Esophagus muscularis mucosa (tissue), 4 donors: ENCODE data around the gene DUXA. TPM values are rescaled to one million over a fixed set of nuclear protein-coding genes. Genes with fewer than 3 reads are reported as not detected.
"Not testable (repeated sequence)": the region's sequence is repeated elsewhere in the genome, so short reads cannot be mapped to it uniquely, and the experiment has no call there.

ENCODE experiments used
- DNase-seq: peaks from one replicate; pipeline ENCODE4 v3.0.0-alpha.2; 2017; ENCODE audit errors: extremely low spot score
- H3K27ac ChIP-seq, 4 donors: fragments of 200-600 bp; sonication (generic); replicated peaks in 1 of 4; 1 replicate in 3 of 4; 2 replicates in 1 of 4; pipeline ENCODE4 v1.5.1; 2016 to 2019; ENCODE audit warnings: mild to moderate bottlenecking in 1 of 4
- H3K27me3 ChIP-seq, 4 donors: fragments of 200-600 bp; sonication (generic); one replicate each; pipeline versions ENCODE4 v1.5.1 to v1.6.0; 2016 to 2019
- H3K36me3 ChIP-seq, 4 donors: fragments of 200-600 bp; sonication (generic); one replicate each; pipeline ENCODE4 v1.5.1; 2016 to 2019
- H3K4me1 ChIP-seq, 4 donors: fragments of 200-600 bp; sonication (generic); one replicate each; pipeline ENCODE4 v1.5.1; 2016 to 2019
- H3K4me3 ChIP-seq, 4 donors: fragments of 200-600 bp; sonication (generic); 1 replicate in 2 of 4; 2 replicates in 2 of 4; pipeline ENCODE4 v1.5.1; 2016 to 2019; ENCODE audit warnings: mild to moderate bottlenecking in 4 of 4, moderate library complexity in 1 of 4
- H3K9me3 ChIP-seq, 4 donors: fragments of 200-600 bp; sonication (generic); 1 replicate in 3 of 4; 2 replicates in 1 of 4; pipeline ENCODE4 v1.5.1; 2016 to 2019
- EP300 ChIP-seq: sonication (generic); formaldehyde crosslinking; IDR thresholded peaks from one replicate; pipeline ENCODE4 v1.6.1; 2017; ENCODE audit warnings: antibody characterized with exemption
- POLR2A ChIP-seq: fragments of 450-650 bp; IDR thresholded peaks from one replicate; pipeline ENCODE4 v1.6.1; 2017; ENCODE audit warnings: antibody characterized with exemption, moderate library complexity, mild to moderate bottlenecking, low read depth
- POLR2AphosphoS5 ChIP-seq, 2 donors: sonication (generic); formaldehyde crosslinking; IDR thresholded peaks; one replicate each; pipeline ENCODE4 v1.6.1; 2017; ENCODE audit warnings: antibody characterized with exemption in 2 of 2
- WGBS: methylation state at CpG from one replicate; pipeline ENCODE4 v1.1.5; 2018; 5-methylcytosine and 5-hydroxymethylcytosine counted together
- intact Hi-C: fragments of 100-400 bp; cut with DNase I; formaldehyde crosslinking; loops from one replicate; pipeline ENCODE4 v1.15.1; 2023
- total RNA-seq, 4 donors: library from RNA; depleted of rRNA; stranded (reverse); fragments of >200 nt; gene quantifications; one replicate each; pipeline versions ENCODE4 v1.1.0 to v1.2.1, GENCODE V29; 2016
- TF ChIP-seq, protein P1 (sequence below), 3 experiments: fragments of 200-600 bp in 2 of 3; fragments of 450-650 bp in 1 of 3; sonication (generic) in 2 of 3; IDR thresholded peaks; one replicate each; pipeline ENCODE4 v1.5.1; 2017 to 2019; ENCODE audit warnings: antibody characterized with exemption in 3 of 3, mild to moderate bottlenecking in 2 of 3, moderate library complexity in 1 of 3

DUXA gene
- total RNA-seq, 4 donors from 2014 or later, result not detected

DNA sequence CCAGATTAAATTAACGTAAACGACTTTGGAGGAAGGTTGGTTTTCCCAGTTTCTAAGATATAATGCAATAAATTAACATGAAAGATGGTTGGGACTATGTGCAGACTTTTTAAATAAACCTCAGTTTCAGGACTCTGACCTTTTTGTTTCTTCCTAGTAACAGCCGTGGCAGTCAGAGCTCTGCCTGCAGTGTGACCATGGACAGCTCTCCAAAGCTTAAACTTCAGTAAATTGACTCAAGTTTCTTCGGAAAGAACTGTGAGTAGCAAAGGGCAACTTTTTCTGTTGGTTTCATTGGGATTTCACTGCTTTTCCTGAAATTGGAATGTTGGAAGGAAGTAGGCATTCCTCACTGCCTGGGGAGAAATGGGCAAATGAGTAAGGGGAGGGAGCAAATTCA is 43.4 kb downstream of the DUXA start:
- WGBS, result 29% methylated on average over 4 of the region's 4 CpGs
- intact Hi-C loops, result no loop called here
- Histone ChIP-seq H3K27ac (no peak overlapping the region), H3K27me3 (peaks cover 0 to 46% (median 0%) of the 10 kb centered on the region in 4 donors), H3K9me3 (peaks cover 0 to 3% (median 1%) of the 10 kb centered on the region in 4 donors), H3K4me3 (no peak overlapping the region), H3K4me1 (no peaks in the 10 kb centered on the region), H3K36me3 (no peaks in the 10 kb centered on the region)
- TF ChIP-seq EP300, result no peak
- TF ChIP-seq, protein P1, sequence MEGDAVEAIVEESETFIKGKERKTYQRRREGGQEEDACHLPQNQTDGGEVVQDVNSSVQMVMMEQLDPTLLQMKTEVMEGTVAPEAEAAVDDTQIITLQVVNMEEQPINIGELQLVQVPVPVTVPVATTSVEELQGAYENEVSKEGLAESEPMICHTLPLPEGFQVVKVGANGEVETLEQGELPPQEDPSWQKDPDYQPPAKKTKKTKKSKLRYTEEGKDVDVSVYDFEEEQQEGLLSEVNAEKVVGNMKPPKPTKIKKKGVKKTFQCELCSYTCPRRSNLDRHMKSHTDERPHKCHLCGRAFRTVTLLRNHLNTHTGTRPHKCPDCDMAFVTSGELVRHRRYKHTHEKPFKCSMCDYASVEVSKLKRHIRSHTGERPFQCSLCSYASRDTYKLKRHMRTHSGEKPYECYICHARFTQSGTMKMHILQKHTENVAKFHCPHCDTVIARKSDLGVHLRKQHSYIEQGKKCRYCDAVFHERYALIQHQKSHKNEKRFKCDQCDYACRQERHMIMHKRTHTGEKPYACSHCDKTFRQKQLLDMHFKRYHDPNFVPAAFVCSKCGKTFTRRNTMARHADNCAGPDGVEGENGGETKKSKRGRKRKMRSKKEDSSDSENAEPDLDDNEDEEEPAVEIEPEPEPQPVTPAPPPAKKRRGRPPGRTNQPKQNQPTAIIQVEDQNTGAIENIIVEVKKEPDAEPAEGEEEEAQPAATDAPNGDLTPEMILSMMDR (IDR thresholded peaks at IDR 0.05), result no peak
- no peak for TF ChIP-seq POLR2A
- no peak for TF ChIP-seq POLR2AphosphoS5 (IDR thresholded peaks at IDR 0.05)
- no peak for DNase-seq

DNA sequence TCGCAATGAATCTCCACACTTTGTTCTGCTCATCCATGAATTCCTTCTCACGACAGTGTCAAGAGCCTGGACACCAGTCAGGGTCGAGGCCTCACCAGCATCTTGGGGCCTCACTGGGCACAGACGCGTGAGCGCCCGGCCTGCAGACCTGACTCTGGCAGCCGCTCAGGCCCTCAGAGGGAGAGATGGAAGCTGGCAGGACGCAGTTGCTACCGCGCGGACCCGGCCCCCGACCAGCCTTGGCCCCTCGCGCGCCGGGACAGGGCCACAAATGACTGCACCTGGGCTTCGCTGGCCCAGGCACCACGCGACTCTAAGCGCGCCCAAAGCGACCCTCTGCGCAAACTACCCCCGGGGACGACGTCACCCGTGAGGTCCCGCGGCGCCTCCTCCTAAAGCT is 48.4 kb downstream of the DUXA start:
- 52% methylated on average over 17 of the region's 32 CpGs for WGBS
- Histone ChIP-seq H3K27me3 (peaks cover 0 to 24% (median 4%) of the 10 kb centered on the region in 4 donors), H3K36me3 (no peaks in the 10 kb centered on the region), H3K27ac (no peak overlapping the region), H3K4me3 (no peak overlapping the region), H3K9me3 (peaks cover 0 to 21% (median 7%) of the 10 kb centered on the region in 4 donors), H3K4me1 (no peaks in the 10 kb centered on the region)
- TF ChIP-seq POLR2AphosphoS5 (IDR thresholded peaks at IDR 0.05), result no peak
- TF ChIP-seq POLR2A, result no peak
- TF ChIP-seq EP300, result no peak
- TF ChIP-seq, protein P1 (IDR thresholded peaks at IDR 0.05), result no peak
- DNase-seq, result no peak
- intact Hi-C loops, result no loop called here

DNA sequence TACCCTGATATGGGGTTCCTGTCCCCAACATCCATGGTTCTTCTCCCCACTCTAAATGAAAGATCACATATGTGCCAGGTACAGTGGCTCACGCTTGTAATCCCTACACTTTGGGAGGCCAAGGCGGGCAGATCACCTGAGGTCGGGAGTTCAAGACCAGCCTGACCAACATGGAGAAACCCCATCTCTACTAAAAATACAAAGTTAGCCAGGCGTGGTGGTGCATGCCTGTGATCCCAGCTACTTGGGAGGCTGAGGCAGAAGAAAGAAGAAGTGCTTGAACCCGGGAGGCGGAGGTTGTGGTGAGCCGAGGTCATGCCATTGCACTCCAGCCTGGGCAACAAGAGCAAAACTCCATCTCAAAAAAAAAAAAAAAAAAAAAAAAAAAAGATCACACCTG is 53.8 kb downstream of the DUXA start:
- H3K27me3 ChIP-seq, intact Hi-C loops, H3K27ac ChIP-seq, DNase-seq, H3K4me1 ChIP-seq, H3K36me3 ChIP-seq, H3K4me3 ChIP-seq: not testable (repeated sequence)
- H3K9me3 ChIP-seq, result peaks cover 0 to 49% (median 36%) of the 10 kb centered on the region in 4 donors
- 73% methylated on average over 7 of the region's 7 CpGs for WGBS

DNA sequence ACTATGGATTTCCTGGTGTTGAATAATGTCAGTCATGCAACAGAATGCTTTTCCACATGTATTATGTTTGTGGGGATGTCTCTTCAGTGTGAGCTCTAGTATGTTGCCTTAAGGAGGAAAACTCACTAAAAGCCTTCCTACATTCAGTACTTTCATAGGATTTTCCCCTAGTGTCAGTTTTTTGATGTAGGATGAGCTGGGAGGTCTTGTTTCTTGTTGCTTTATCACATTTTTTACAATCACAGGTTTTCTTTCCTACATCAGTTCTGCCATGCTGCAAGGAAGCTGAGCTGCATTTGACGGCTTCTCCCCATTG is 56.0 kb downstream of the DUXA start:
- Histone ChIP-seq H3K27ac (no peak overlapping the region), H3K4me3 (no peak overlapping the region), H3K36me3 (no peaks in the 10 kb centered on the region), H3K9me3 (peaks cover 0 to 42% (median 34%) of the 10 kb centered on the region in 4 donors), H3K4me1 (peaks cover 0 to 5% (median 4%) of the 10 kb centered on the region in 4 donors), H3K27me3 (peaks cover 0 to 15% (median 11%) of the 10 kb centered on the region in 4 donors)
- DNase-seq, result no peak
- 96% methylated on average over 1 of the region's 1 CpG for WGBS
- intact Hi-C loops, result no loop called here
- TF ChIP-seq EP300 (no peak), POLR2A (no peak), POLR2AphosphoS5 (IDR thresholded peaks at IDR 0.05) (no peak)
- TF ChIP-seq, protein P1 (IDR thresholded peaks at IDR 0.05), result no peak

DNA sequence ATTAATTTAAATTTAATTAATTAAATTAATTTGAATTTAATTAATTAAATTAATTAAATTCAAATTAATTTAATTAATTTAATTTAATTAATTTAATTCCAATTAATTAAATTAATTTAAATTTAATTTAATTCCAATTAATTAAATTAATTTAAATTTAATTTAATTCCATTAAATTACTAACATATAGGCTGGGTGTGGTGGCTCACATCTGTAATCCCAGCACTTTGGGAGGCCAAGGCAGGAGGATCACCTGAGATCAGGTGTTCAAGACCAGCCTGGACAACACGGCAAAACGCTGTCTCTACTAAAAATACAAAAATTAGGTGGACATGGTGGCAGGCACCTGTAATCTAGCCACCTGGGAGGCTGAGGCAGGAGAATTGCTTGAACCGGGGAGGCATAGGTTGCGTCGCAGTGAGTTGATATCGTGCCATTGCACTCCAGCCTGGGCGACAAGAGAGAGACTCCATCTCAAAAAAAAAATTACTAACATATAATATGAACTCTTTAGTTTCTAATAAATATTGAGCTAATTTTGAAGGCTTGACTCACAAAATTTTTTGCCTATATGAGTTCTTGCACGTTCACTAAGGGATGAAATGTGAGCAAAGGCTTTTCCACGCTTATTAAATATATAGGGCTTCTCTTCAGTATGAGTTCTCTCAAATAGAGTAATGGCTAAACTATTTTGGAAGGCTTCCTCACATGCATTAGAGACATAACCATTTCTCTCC is 56.5 kb downstream of the DUXA start:
- no peak for TF ChIP-seq POLR2A
- TF ChIP-seq, protein P1 (IDR thresholded peaks at IDR 0.05), result no peak
- TF ChIP-seq POLR2AphosphoS5 (IDR thresholded peaks at IDR 0.05), result no peak
- no peak for TF ChIP-seq EP300
- H3K4me1 ChIP-seq, result peaks cover 0 to 9% (median 6%) of the 10 kb centered on the region in 4 donors
- H3K27me3 ChIP-seq, result peaks cover 0 to 20% (median 14%) of the 10 kb centered on the region in 4 donors
- H3K9me3 ChIP-seq, result peaks cover 0 to 42% (median 34%) of the 10 kb centered on the region in 4 donors
- H3K36me3 ChIP-seq, result no peaks in the 10 kb centered on the region
- no peak overlapping the region for H3K27ac ChIP-seq
- intact Hi-C loops, result no loop called here
- no peak for DNase-seq
- H3K4me3 ChIP-seq, result no peak overlapping the region
- WGBS, result 89% methylated on average over 9 of the region's 9 CpGs
